HEK293 (cell line): ENCODE data around the gene TREH.

Experiments used
- CTCF ChIA-PET: fragments of 350-600 bp; formaldehyde crosslinking; extraction: SDS; loops from one replicate; lab custom pipeline; 2021; ENCODE audit warnings: antibody characterized with exemption; lab: Yijun Ruan, JAX
- POLR2A ChIA-PET: fragments of 300-600 bp; formaldehyde crosslinking; extraction: SDS; loops from one replicate; lab custom pipeline; 2020; ENCODE audit warnings: antibody characterized with exemption, inconsistent platforms; lab: Yijun Ruan, JAX
- H3K27ac ChIP-seq: fragments of 200-500 bp; sonication (Bioruptor generic); 2 replicates; pipeline ENCODE4 v1.5.1; 2014; ENCODE audit warnings: low read depth, low read length, control low read depth, inconsistent platforms; ENCODE audit errors: extremely low read depth
- H3K36me3 ChIP-seq, 2 experiments: fragments of 200-500 bp in 1 of 2; sonication (Bioruptor generic) in 1 of 2; 1 replicate in 1 of 2; 2 replicates in 1 of 2; pipeline ENCODE4 v1.5.1; 2014 to 2017; ENCODE audit warnings: inconsistent platforms in 2 of 2, low read length in 2 of 2; ENCODE audit not compliant: control insufficient read depth in 2 of 2, insufficient read depth in 1 of 2
- H3K4me1 ChIP-seq: fragments of 200-500 bp; sonication (Bioruptor generic); 2 replicates; pipeline ENCODE4 v1.5.1; 2014; ENCODE audit warnings: mild to moderate bottlenecking, low read length, inconsistent platforms; ENCODE audit not compliant: control insufficient read depth, insufficient read depth
- H3K4me3 ChIP-seq: 2 replicates; pipeline ENCODE4 v1.5.1; 2011; ENCODE audit warnings: low read depth, mild to moderate bottlenecking, control low read depth, low read length, moderate library complexity
- H3K9me3 ChIP-seq: fragments of 200-500 bp; sonication (Bioruptor generic); 2 replicates; pipeline ENCODE4 v1.5.1; 2014; ENCODE audit warnings: low read depth, low read length, inconsistent platforms; ENCODE audit not compliant: control insufficient read depth, insufficient read depth
- GLI4 ChIP-seq: fragments of 450-650 bp; formaldehyde crosslinking; IDR thresholded peaks from 2 replicates; pipeline ENCODE4 v1.5.1; 2016; ENCODE audit warnings: missing biosample characterization, missing genetic modification characterization
- KLF7 ChIP-seq: fragments of 450-650 bp; formaldehyde crosslinking; IDR thresholded peaks from 2 replicates; pipeline ENCODE4 v1.5.1; 2016; ENCODE audit warnings: missing biosample characterization, missing genetic modification characterization, borderline replicate concordance
- KLF8 ChIP-seq: fragments of 450-650 bp; formaldehyde crosslinking; IDR thresholded peaks from 2 replicates; pipeline ENCODE4 v1.5.1; 2016; ENCODE audit warnings: missing biosample characterization, missing genetic modification characterization
- REPIN1 ChIP-seq: fragments of 450-650 bp; formaldehyde crosslinking; IDR thresholded peaks from 2 replicates; pipeline ENCODE4 v1.5.1; 2017; ENCODE audit warnings: missing biosample characterization, missing genetic modification characterization, low read depth
- TRIM28 ChIP-seq: IDR thresholded peaks from 2 replicates; pipeline ENCODE4 v1.6.1; 2011; ENCODE audit warnings: low read length, control low read depth, borderline replicate concordance
- ZFP69B ChIP-seq: fragments of 450-650 bp; formaldehyde crosslinking; IDR thresholded peaks from 2 replicates; pipeline ENCODE4 v1.5.1; 2016; ENCODE audit warnings: missing biosample characterization, missing genetic modification characterization
- ZIC2 ChIP-seq: fragments of 450-650 bp; formaldehyde crosslinking; IDR thresholded peaks from 2 replicates; pipeline ENCODE4 v1.5.1; 2016; ENCODE audit warnings: missing biosample characterization, missing genetic modification characterization
- ZNF10 ChIP-seq: fragments of 450-650 bp; formaldehyde crosslinking; IDR thresholded peaks from 2 replicates; pipeline ENCODE4 v1.5.1; 2017; ENCODE audit warnings: missing biosample characterization, missing genetic modification characterization
- ZNF175 ChIP-seq: fragments of 450-650 bp; formaldehyde crosslinking; IDR thresholded peaks from 2 replicates; pipeline ENCODE4 v1.5.1; 2016; ENCODE audit warnings: missing biosample characterization, missing genetic modification characterization
- ZNF366 ChIP-seq: fragments of 450-650 bp; formaldehyde crosslinking; conservative IDR thresholded peaks from 2 replicates; pipeline ENCODE4 v1.5.1; 2016; ENCODE audit warnings: missing biosample characterization, missing genetic modification characterization
- ZNF37A ChIP-seq: fragments of 450-650 bp; IDR thresholded peaks from 2 replicates; pipeline ENCODE4 v1.5.1; 2018; ENCODE audit warnings: missing biosample characterization, missing genetic modification characterization
- ZNF549 ChIP-seq: fragments of 450-650 bp; IDR thresholded peaks from 2 replicates; pipeline ENCODE4 v1.5.1; 2018; ENCODE audit warnings: missing biosample characterization, missing genetic modification characterization, mild to moderate bottlenecking, inconsistent platforms, moderate library complexity
- ZNF624 ChIP-seq: fragments of 450-650 bp; formaldehyde crosslinking; IDR thresholded peaks from 2 replicates; pipeline ENCODE4 v1.5.1; 2017; ENCODE audit warnings: missing biosample characterization, missing genetic modification characterization
- ZNF776 ChIP-seq: fragments of 450-650 bp; formaldehyde crosslinking; IDR thresholded peaks from 2 replicates; pipeline ENCODE4 v1.5.0; 2017; ENCODE audit warnings: missing biosample characterization, missing genetic modification characterization, borderline replicate concordance
- TF ChIP-seq, protein P1 (sequence below): fragments of 450-650 bp; formaldehyde crosslinking; IDR thresholded peaks from 2 replicates; pipeline ENCODE4; 2016; ENCODE audit warnings: missing biosample characterization, missing genetic modification characterization
- TF ChIP-seq, protein P2 (sequence below): fragments of 450-650 bp; formaldehyde crosslinking; IDR thresholded peaks from 2 replicates; pipeline ENCODE4 v1.5.1; 2016; ENCODE audit warnings: missing biosample characterization, missing genetic modification characterization
- TF ChIP-seq, protein P3 (sequence below): fragments of 450-650 bp; formaldehyde crosslinking; IDR thresholded peaks from 2 replicates; pipeline ENCODE4 v1.5.1; 2016; ENCODE audit warnings: missing biosample characterization, missing genetic modification characterization

TREH gene

DNA sequence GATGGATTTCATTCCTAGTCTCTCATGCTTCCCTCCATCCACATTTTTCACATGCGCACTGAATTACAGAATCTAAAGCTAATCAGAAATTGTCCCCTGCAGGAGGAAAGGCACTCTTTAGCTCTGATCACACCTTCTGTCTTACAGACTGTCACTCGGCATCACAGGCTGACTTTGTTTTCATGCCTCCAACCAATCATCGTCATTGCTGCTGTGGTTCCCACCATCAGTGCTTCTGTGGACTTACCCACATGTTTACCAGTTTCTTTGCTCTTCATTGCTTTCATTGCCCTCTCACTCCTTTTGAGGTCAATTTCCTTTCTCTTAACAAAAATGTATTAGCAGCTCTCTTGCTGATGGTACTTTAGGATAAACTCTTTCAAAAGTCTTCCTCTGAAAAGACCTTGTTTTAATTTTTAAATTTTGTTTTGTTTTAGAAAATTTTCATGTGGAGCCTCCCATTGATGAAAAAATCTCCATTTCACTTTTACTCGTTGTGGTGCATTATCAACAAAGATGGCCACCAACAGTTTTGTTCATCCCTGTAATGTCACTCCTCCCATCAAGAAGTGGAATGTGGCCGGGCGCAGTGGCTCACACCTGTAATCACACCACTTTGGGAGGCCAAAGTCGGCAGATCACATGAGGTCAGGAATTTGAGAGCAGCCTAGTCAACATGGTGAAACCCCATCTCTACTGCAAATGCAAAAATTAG, 20.2 kb upstream of the TREH start:
- CTCF ChIA-PET = interaction anchor here (0.6 to 3.4 kb wide), 3 partner anchors 10 to 379 kb away, joined by 3 to 17 read pairs (median 3); no protein-coding TSS in a partner anchor
- H3K36me3 ChIP-seq = no peaks in the 10 kb centered on the region
- no peak for TF ChIP-seq ZFP69B (tag by site-specific recombination)
- no peak for TF ChIP-seq TRIM28
- no peak for TF ChIP-seq REPIN1
- TF ChIP-seq GLI4 (tag by site-specific recombination) = no peak
- TF ChIP-seq, protein P1, sequence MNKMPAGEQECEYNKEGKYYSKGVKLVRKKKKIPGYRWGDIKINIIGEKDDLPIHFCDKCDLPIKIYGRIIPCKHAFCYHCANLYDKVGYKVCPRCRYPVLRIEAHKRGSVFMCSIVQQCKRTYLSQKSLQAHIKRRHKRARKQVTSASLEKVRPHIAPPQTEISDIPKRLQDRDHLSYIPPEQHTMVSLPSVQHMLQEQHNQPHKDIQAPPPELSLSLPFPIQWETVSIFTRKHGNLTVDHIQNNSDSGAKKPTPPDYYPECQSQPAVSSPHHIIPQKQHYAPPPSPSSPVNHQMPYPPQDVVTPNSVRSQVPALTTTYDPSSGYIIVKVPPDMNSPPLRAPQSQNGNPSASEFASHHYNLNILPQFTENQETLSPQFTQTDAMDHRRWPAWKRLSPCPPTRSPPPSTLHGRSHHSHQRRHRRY (tag by site-specific recombination) = no peak
- TF ChIP-seq, all 188 proteins: peak for 0
- Histone ChIP-seq H3K4me3 (no peak overlapping the region), H3K27ac (no peak overlapping the region), H3K9me3 (no peaks in the 10 kb centered on the region), H3K4me1 (no peaks in the 10 kb centered on the region)
- POLR2A ChIA-PET = no interaction called here

DNA sequence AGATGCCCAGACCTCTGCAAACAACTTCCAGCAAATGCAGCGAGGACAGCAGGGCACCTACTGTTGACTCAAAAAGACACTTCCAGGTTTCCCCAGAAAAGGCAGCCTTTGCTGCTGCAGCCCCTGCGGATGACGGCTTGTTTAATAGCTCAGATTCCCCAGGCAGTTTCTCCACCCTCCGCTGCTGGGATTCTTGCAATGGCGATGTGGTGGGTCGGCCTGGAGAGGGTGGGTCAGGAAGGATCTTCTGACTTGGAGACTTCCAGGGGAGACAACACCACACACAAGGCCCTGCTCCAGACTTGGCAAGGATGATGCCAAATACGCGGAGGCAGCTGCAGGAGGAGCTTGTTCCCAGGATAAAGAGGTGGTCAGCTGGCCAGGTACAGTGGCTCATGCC, 17.9 kb upstream of the TREH start:
- H3K27ac ChIP-seq = no peak overlapping the region
- CTCF ChIA-PET = no interaction called here
- POLR2A ChIA-PET = interaction anchor here (1.7 kb wide), 1 partner anchor 8 kb away, joined by 3 read pairs; no protein-coding TSS in a partner anchor
- no peaks in the 10 kb centered on the region for H3K36me3 ChIP-seq
- H3K4me1 ChIP-seq = no peaks in the 10 kb centered on the region
- no peaks in the 10 kb centered on the region for H3K9me3 ChIP-seq
- H3K4me3 ChIP-seq = no peak overlapping the region
- TF ChIP-seq, protein P2, sequence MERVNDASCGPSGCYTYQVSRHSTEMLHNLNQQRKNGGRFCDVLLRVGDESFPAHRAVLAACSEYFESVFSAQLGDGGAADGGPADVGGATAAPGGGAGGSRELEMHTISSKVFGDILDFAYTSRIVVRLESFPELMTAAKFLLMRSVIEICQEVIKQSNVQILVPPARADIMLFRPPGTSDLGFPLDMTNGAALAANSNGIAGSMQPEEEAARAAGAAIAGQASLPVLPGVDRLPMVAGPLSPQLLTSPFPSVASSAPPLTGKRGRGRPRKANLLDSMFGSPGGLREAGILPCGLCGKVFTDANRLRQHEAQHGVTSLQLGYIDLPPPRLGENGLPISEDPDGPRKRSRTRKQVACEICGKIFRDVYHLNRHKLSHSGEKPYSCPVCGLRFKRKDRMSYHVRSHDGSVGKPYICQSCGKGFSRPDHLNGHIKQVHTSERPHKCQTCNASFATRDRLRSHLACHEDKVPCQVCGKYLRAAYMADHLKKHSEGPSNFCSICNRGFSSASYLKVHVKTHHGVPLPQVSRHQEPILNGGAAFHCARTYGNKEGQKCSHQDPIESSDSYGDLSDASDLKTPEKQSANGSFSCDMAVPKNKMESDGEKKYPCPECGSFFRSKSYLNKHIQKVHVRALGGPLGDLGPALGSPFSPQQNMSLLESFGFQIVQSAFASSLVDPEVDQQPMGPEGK = no peak
- TF ChIP-seq ZNF549 (tag by site-specific recombination) (no peak), ZIC2 (tag by site-specific recombination) (no peak), ZNF366 (tag by site-specific recombination) (no peak), ZNF175 (tag by site-specific recombination) (no peak), ZNF37A (tag by site-specific recombination) (no peak), ZNF776 (tag by site-specific recombination) (no peak), KLF8 (no peak), ZNF10 (tag by site-specific recombination) (no peak), ZNF624 (tag by site-specific recombination) (no peak), KLF7 (tag by site-specific recombination) (no peak)
- TF ChIP-seq, protein P3, sequence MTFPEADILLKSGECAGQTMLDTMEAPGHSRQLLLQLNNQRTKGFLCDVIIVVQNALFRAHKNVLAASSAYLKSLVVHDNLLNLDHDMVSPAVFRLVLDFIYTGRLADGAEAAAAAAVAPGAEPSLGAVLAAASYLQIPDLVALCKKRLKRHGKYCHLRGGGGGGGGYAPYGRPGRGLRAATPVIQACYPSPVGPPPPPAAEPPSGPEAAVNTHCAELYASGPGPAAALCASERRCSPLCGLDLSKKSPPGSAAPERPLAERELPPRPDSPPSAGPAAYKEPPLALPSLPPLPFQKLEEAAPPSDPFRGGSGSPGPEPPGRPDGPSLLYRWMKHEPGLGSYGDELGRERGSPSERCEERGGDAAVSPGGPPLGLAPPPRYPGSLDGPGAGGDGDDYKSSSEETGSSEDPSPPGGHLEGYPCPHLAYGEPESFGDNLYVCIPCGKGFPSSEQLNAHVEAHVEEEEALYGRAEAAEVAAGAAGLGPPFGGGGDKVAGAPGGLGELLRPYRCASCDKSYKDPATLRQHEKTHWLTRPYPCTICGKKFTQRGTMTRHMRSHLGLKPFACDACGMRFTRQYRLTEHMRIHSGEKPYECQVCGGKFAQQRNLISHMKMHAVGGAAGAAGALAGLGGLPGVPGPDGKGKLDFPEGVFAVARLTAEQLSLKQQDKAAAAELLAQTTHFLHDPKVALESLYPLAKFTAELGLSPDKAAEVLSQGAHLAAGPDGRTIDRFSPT (tag by site-specific recombination) = no peak
